ENCODE data around the gene ATP10A. TPM values are rescaled to one million over a fixed set of nuclear protein-coding genes. Genes with fewer than 3 reads are reported as not detected.

ATP10A gene
- total RNA-seq, 6 experiments from 2014 or later, result 31.0 to 39.5 (median 33.9) TPM

- peaks cover 6% of the 10 kb centered on the region; the same call in 1 of the 2 replicates for H3K27me3 Mint-ChIP-seq (ENCODE audit: insufficient read depth)
- H3K27ac Mint-ChIP-seq, result no peak overlapping the region
- H3K4me1 Mint-ChIP-seq (ENCODE audit: low read depth), result no peaks in the 10 kb centered on the region
- H3K4me3 Mint-ChIP-seq, result no peak overlapping the region
- H3K36me3 Mint-ChIP-seq (ENCODE audit: low read depth), result peaks cover 5% of the 10 kb centered on the region; the same call in 1 of the 2 replicates
- DNase-seq, result no peak
- no peaks in the 10 kb centered on the region for H3K9me3 Mint-ChIP-seq
- TF ChIP-seq CTCF (IDR thresholded peaks at IDR 0.05), result no peak
These were observed 154.7 kb downstream of the ATP10A start for GRCh38 chr15:25708391-25708790.

DNA sequence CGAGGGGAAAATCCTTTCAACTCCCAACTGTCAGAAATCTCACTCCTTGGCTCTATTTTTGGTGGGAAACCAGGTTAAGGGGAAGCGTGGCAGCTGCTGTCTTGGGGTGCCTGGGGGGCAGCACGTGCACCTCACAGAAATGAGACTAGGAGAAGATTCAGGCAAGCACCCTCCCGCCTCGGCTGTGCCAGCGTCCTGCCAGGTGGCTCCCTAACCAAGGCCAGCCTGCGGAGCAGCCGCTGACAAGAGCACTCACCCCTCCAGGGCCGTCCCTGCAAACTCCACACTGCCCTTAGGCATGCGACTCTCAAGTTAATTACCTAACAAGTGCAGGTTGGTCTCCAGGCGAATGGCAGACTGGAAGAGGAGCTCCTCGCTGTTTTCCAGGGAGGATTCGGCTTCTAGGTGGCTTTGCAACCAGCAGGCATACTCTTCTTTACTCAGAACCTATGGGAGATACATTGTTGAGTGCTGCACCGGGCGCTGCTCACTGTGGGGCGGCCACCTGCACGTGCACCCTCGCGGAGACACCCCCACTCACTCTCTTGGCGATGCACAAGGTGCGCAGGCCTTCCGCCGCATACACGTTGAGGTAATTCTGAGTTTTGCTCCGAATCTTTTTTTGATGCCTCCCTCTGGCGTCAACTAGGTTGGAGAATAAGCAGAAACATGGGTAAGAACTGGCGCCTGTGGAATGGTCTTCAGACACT, 155.3 kb downstream of the ATP10A start:
- peaks cover 6% of the 10 kb centered on the region; the same call in 1 of the 2 replicates for H3K27me3 Mint-ChIP-seq (ENCODE audit: insufficient read depth)
- no peak overlapping the region for H3K4me3 Mint-ChIP-seq
- H3K4me1 Mint-ChIP-seq (ENCODE audit: low read depth), result peaks cover under 1% of the 10 kb centered on the region; the same call in 1 of the 2 replicates
- H3K9me3 Mint-ChIP-seq, result no peaks in the 10 kb centered on the region
- H3K36me3 Mint-ChIP-seq (ENCODE audit: low read depth), result peaks cover 5% of the 10 kb centered on the region; the same call in 1 of the 2 replicates
- DNase-seq, result no peak
- no peak overlapping the region for H3K27ac Mint-ChIP-seq
- TF ChIP-seq CTCF (IDR thresholded peaks at IDR 0.05), result no peak

DNA sequence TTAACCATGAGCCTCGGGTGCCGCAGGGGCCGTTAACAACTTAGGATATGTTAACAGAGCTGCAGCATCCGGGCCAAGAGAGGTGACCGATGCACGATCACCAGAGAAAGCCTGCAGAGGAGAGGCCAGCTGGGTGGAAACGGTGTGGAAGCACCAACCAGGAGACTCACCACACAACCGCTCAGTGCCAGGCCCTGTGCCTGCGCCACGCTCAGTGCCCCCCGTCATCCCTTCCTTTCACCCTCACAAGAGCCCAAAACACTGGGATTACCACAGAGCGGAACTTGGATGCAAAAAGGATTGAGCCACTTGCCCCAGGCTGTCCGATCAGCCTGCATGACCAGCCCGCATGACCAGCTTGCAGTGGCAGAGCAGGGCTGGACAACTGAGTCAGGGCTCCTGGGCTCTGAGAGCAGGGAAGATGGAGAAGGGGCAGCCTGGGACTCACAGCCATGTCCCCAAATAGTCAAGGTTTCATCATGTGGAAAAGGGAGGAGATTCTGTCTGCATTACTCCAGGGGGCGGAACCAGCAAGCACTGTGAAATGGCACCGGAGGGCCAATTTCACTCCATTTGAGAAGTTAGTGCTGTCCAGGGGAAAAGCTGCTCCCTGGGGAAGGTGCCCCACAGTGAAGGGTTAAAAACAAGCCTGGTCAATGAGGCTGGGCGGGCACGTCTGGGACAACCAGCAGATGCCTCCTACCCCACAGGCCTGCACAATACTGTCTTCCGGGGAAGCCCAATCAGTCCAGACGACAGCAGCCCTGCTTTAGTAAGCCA, 156.8 kb downstream of the ATP10A start:
- Mint-ChIP-seq H3K36me3 (ENCODE audit: low read depth) (peaks cover 11% of the 10 kb centered on the region; the same call in 1 of the 2 replicates), H3K27ac (no peak overlapping the region), H3K9me3 (no peaks in the 10 kb centered on the region), H3K27me3 (ENCODE audit: insufficient read depth) (peaks cover 4% of the 10 kb centered on the region), H3K4me3 (no peak overlapping the region), H3K4me1 (ENCODE audit: low read depth) (peaks cover 9% of the 10 kb centered on the region)
- TF ChIP-seq CTCF (IDR thresholded peaks at IDR 0.05), result no peak
- no peak for DNase-seq

DNA sequence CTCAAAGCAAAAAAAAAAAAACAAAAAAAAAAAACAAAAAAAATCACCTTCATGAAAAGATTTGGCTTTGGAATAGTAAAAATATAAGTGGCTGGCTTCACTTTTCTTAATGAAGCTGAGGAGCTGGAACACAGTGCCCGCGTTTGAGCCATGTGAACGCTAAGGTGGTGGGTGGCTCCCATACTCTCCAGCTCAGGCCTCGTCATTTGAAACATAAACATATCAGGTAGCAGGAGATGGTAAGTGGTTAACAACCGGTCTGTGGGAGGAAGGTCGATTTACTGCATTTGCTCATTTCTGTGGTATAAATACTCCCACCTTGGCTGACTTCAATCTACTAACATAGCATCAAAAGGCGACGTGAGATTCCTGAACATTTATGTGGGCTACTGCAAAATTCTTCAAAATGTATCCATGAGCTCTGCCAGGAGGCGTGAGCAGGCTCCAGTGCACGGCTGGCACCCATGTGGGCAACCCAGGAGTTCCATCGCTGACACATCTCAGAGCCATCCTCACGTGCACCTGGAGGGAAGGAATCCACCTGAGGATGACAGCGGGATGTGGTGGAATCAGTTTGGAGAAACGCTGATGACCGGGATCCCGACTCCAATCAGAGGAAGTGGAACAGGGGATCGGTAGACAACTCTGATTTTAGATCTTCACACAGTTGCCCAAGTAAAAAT, 157.6 kb downstream of the ATP10A start:
- no peak for DNase-seq
- Mint-ChIP-seq H3K27ac (no peak overlapping the region), H3K4me3 (no peak overlapping the region), H3K36me3 (ENCODE audit: low read depth) (peaks cover 16% of the 10 kb centered on the region), H3K9me3 (no peaks in the 10 kb centered on the region), H3K4me1 (ENCODE audit: low read depth) (peaks cover 9% of the 10 kb centered on the region), H3K27me3 (ENCODE audit: insufficient read depth) (peaks cover 4% of the 10 kb centered on the region)
- no peak for TF ChIP-seq CTCF (IDR thresholded peaks at IDR 0.05)

GRCh38 chr15:25703726-25704125, 159.4 kb downstream of the ATP10A start:
- Mint-ChIP-seq H3K36me3 (ENCODE audit: low read depth) (peaks cover 20% of the 10 kb centered on the region), H3K4me1 (ENCODE audit: low read depth) (peaks cover 9% of the 10 kb centered on the region), H3K9me3 (no peaks in the 10 kb centered on the region), H3K27me3 (ENCODE audit: insufficient read depth) (peaks cover 1% of the 10 kb centered on the region), H3K27ac (no peak overlapping the region), H3K4me3 (no peak overlapping the region)
- no peak for TF ChIP-seq CTCF (IDR thresholded peaks at IDR 0.05)
- no peak for DNase-seq
